Trophoblast cell (in vitro differentiated cells and primary cell): ENCODE data around the gene HSD17B7.
"Not testable (repeated sequence)": the region's sequence is repeated elsewhere in the genome, so short reads cannot be mapped to it uniquely, and the experiment has no call there.

Experiments used
- DNase-seq, 2 donors: peaks; one replicate each; pipeline ENCODE4 v3.0.0-alpha.2; 2016
- H2AFZ ChIP-seq: 2 replicates; pipeline ENCODE4 v1.6.1; 2013; ENCODE audit warnings: low read length, moderate library complexity, mild to moderate bottlenecking; ENCODE audit not compliant: insufficient read depth, poor library complexity
- H2AK5ac ChIP-seq: 2 replicates; pipeline ENCODE4 v1.6.1; 2013; ENCODE audit warnings: mild to moderate bottlenecking, low read length
- H2BK120ac ChIP-seq: 2 replicates; pipeline ENCODE4 v1.6.1; 2013; ENCODE audit warnings: low read length, mild to moderate bottlenecking, moderate library complexity; ENCODE audit not compliant: insufficient read depth, poor library complexity
- H2BK12ac ChIP-seq: 2 replicates; pipeline ENCODE4 v1.6.1; 2013; ENCODE audit warnings: mild to moderate bottlenecking, low read length, moderate library complexity
- H2BK5ac ChIP-seq: 2 replicates; pipeline ENCODE4 v1.6.1; 2013; ENCODE audit warnings: low read length, low read depth, moderate library complexity, mild to moderate bottlenecking; ENCODE audit not compliant: poor library complexity
- H3K14ac ChIP-seq: 2 replicates; pipeline ENCODE4 v1.6.1; 2013; ENCODE audit warnings: mild to moderate bottlenecking, low read length
- H3K18ac ChIP-seq: 2 replicates; pipeline ENCODE4 v1.6.1; 2013; ENCODE audit warnings: mild to moderate bottlenecking, low read length
- H3K23ac ChIP-seq: 2 replicates; pipeline ENCODE4 v1.6.1; 2013; ENCODE audit warnings: low read length
- H3K27ac ChIP-seq: 2 replicates; pipeline ENCODE4 v1.5.1; 2013; ENCODE audit warnings: low read depth, mild to moderate bottlenecking, inconsistent platforms, low read length, moderate library complexity
- H3K27me3 ChIP-seq: 2 replicates; pipeline ENCODE4 v1.6.1; 2013; ENCODE audit warnings: inconsistent platforms, mild to moderate bottlenecking, low read length, moderate library complexity; ENCODE audit not compliant: insufficient read depth
- H3K36me3 ChIP-seq, 2 experiments: 1 replicate in 1 of 2; 2 replicates in 1 of 2; pipeline ENCODE4 v1.6.1; 2013; ENCODE audit warnings: low read length in 2 of 2, mild to moderate bottlenecking in 2 of 2, moderate library complexity in 1 of 2; ENCODE audit not compliant: insufficient read depth in 2 of 2, control insufficient read depth in 1 of 2
- H3K4ac ChIP-seq: 2 replicates; pipeline ENCODE4 v1.6.1; 2013; ENCODE audit warnings: low read depth, mild to moderate bottlenecking, low read length, moderate library complexity
- H3K4me1 ChIP-seq, 2 experiments: 1 replicate in 1 of 2; 2 replicates in 1 of 2; pipeline ENCODE4 v1.6.1; 2013; ENCODE audit warnings: low read length in 2 of 2, mild to moderate bottlenecking in 2 of 2, moderate library complexity in 1 of 2; ENCODE audit not compliant: insufficient read depth in 2 of 2, control insufficient read depth in 1 of 2
- H3K4me2 ChIP-seq: 2 replicates; pipeline ENCODE4 v1.6.1; 2013; ENCODE audit warnings: inconsistent platforms, mild to moderate bottlenecking, low read length, moderate library complexity
- H3K4me3 ChIP-seq: 2 replicates; pipeline ENCODE4 v1.5.1; 2013; ENCODE audit warnings: mild to moderate bottlenecking, low read depth, low read length, inconsistent platforms
- H3K79me1 ChIP-seq: one replicate; pipeline ENCODE4 v1.6.1; 2013; ENCODE audit warnings: low read length
- H3K79me2 ChIP-seq: 2 replicates; pipeline ENCODE4 v1.6.1; 2013; ENCODE audit warnings: low read length, mild to moderate bottlenecking; ENCODE audit not compliant: control insufficient read depth, insufficient read depth, poor library complexity
- H3K9ac ChIP-seq: 2 replicates; pipeline ENCODE4 v1.6.1; 2013; ENCODE audit warnings: mild to moderate bottlenecking, low read length
- H3K9me3 ChIP-seq: 2 replicates; pipeline ENCODE4 v1.6.1; 2013; ENCODE audit warnings: low read depth, mild to moderate bottlenecking, control low read depth, inconsistent platforms, low read length; ENCODE audit not compliant: insufficient read depth
- H4K12ac ChIP-seq: 2 replicates; pipeline ENCODE4 v1.6.1; 2013; ENCODE audit warnings: low read depth, mild to moderate bottlenecking, low read length, moderate library complexity
- H4K8ac ChIP-seq: 2 replicates; pipeline ENCODE4 v1.6.1; 2013; ENCODE audit warnings: low read depth, mild to moderate bottlenecking, low read length, moderate library complexity
- H4K91ac ChIP-seq: one replicate; pipeline ENCODE4 v1.6.1; 2013; ENCODE audit warnings: low read depth, mild to moderate bottlenecking, low read length, moderate library complexity
- WGBS: extraction: QIAGEN DNeasy Blood & Tissue Kit; methylation state at CpG from one replicate; pipeline ENCODE4 v1.1.7; 2013; ENCODE audit warnings: missing lambda C conversion rate; ENCODE audit not compliant: insufficient read length, insufficient coverage; ENCODE audit errors: extremely low coverage; 5-methylcytosine and 5-hydroxymethylcytosine counted together

Gene HSD17B7

DNA sequence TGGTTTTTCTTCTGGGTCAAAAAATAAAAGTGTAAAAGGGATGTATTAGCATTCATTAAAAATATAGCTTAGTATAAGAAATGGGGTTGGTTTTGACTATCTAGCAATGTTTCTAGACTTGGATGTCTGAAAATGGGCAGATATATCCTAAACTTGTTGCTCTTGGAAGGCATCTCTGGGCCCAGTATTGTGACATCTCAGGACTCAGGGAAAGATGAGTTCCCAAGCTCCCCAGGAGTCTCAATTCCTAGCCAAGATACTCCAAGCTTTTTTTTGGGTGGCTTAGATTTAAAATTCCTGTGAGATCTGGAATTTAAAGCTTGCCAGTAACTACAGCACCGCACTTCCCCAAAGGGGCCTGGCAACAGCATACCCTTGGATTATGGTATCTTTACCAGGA is 11.5 kb upstream of the HSD17B7 start:
- WGBS, result no CpG with 5 or more reads among the region's 1 CpG
- DNase-seq, result no peak

DNA sequence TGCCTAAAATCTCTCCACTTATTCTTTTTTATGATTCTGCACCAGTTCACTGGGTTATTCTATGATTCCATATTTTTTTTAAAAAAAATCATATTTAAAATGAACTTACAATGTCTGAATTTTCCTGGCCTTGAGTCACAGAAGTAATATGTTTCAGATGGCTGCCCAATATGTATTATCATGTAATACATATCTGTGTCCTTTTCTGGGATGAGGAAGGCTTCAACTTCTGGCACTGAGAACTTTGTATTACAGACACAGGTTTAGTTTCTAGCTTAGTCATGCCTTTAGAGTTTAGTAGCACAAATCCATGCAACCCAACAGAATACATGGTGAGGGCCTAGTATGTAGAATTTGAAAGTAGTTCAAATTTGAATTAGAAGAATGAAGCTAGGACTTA is 7.8 kb upstream of the HSD17B7 start:
- no peak for DNase-seq

More for the DNA sequence above, 11.5 kb upstream of the HSD17B7 start:
- Histone ChIP-seq H3K4ac (no peak overlapping the region), H3K27me3 (no peaks in the 10 kb centered on the region), H3K36me3 (no peaks in the 10 kb centered on the region), H4K91ac (no peak overlapping the region), H2AK5ac (no peak overlapping the region), H4K12ac (no peak overlapping the region), H3K4me1 (peaks cover 0 to 2% of the 10 kb centered on the region in 2 experiments), H3K23ac (no peak overlapping the region), H3K9me3 (peaks cover 2% of the 10 kb centered on the region), H3K79me2 (no peaks in the 10 kb centered on the region), H2BK120ac (no peak overlapping the region), H4K8ac (no peak overlapping the region), H2AFZ (no peak overlapping the region), H3K9ac (no peak overlapping the region), H3K4me3 (no peak overlapping the region), H3K27ac (no peak overlapping the region), H3K4me2 (no peak overlapping the region), H3K18ac (no peak overlapping the region), H3K14ac (no peak overlapping the region), H2BK12ac (no peak overlapping the region), H2BK5ac (no peak overlapping the region), H3K79me1 (no peaks in the 10 kb centered on the region)

DNA sequence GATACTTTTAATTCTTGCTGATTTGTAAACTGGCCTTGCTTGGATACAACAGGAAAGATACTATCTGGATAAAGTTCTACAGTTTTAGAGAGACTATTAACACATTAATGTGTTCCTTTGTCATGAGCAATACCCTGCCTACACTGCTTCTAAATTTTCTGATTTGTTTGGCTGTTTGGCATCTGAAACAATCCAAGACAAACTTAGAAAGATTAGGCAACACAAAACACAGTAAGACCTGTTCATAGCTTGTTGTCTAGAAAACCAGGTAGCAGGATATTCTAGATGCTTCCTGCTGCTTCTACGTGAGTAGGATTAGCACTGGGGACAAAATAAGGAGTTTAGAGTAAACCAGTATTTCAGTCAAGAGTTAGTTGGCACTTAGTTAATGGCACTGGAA is 5.6 kb upstream of the HSD17B7 start:
- H3K27ac ChIP-seq, DNase-seq, H3K4ac ChIP-seq, H3K79me2 ChIP-seq, H2AK5ac ChIP-seq, H3K23ac ChIP-seq, H3K4me3 ChIP-seq, H3K79me1 ChIP-seq, H3K36me3 ChIP-seq, H3K9ac ChIP-seq, H4K8ac ChIP-seq, H3K14ac ChIP-seq, H2BK5ac ChIP-seq, H3K18ac ChIP-seq, H4K91ac ChIP-seq, H2BK120ac ChIP-seq, H2BK12ac ChIP-seq, H2AFZ ChIP-seq, H4K12ac ChIP-seq, H3K4me1 ChIP-seq, H3K4me2 ChIP-seq, H3K9me3 ChIP-seq, H3K27me3 ChIP-seq: not testable (repeated sequence)
- WGBS, result no CpG with 5 or more reads among the region's 1 CpG

More for the DNA sequence above, 7.8 kb upstream of the HSD17B7 start:
- Histone ChIP-seq H4K91ac (no peak overlapping the region), H2BK5ac (no peak overlapping the region), H3K9me3 (peaks cover 2% of the 10 kb centered on the region), H3K79me2 (no peaks in the 10 kb centered on the region), H3K4ac (no peak overlapping the region), H4K8ac (no peak overlapping the region), H3K27me3 (no peaks in the 10 kb centered on the region), H3K4me3 (no peak overlapping the region), H2AK5ac (no peak overlapping the region), H2AFZ (no peak overlapping the region), H2BK12ac (no peak overlapping the region), H3K79me1 (no peaks in the 10 kb centered on the region), H3K4me2 (no peak overlapping the region), H4K12ac (no peak overlapping the region), H3K4me1 (peaks cover 0 to 1% of the 10 kb centered on the region in 2 experiments), H3K23ac (no peak overlapping the region), H3K14ac (no peak overlapping the region), H3K27ac (no peak overlapping the region), H2BK120ac (no peak overlapping the region), H3K18ac (no peak overlapping the region), H3K9ac (no peak overlapping the region), H3K36me3 (no peaks in the 10 kb centered on the region)

DNA sequence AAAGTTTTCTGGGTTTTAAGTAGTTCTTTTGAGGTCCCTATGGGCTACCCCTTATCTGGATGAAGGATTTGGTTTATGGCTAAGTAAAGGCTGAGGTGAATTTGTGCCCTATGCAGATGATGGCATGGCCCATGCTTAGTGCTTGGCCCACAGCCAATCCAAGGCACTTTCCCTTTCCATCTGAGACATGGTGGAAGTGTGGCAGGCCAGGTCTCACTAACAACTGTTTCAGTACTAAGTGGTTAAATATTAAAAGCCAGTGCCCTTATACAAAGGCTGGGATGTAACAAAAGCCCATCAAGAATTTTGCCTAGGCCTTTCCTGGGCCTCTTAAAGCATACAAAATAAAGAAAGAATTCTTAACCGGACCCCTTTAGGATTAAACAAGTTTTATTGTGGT is 1.7 kb upstream of the HSD17B7 start:
- H4K8ac ChIP-seq, H4K12ac ChIP-seq, H3K4me2 ChIP-seq, H3K79me1 ChIP-seq, DNase-seq, H3K27ac ChIP-seq, H3K4me1 ChIP-seq, H2BK120ac ChIP-seq, H2AFZ ChIP-seq, H3K23ac ChIP-seq, H3K4me3 ChIP-seq, H3K18ac ChIP-seq, H3K14ac ChIP-seq, H3K9me3 ChIP-seq, H2BK5ac ChIP-seq, H2AK5ac ChIP-seq, H3K36me3 ChIP-seq, H3K79me2 ChIP-seq, H3K4ac ChIP-seq, H3K27me3 ChIP-seq, H3K9ac ChIP-seq, H2BK12ac ChIP-seq: not testable (repeated sequence)
- no CpG with 5 or more reads among the region's 1 CpG for WGBS
- peak overlapping the region; percentile 57 for H4K91ac ChIP-seq
